PFSK-1 (cell line): Measurements from ENCODE around the gene C10orf67.

Experiments used
- FOXP2 ChIP-seq: optimal IDR thresholded peaks from 2 replicates; pipeline ENCODE3; 2011; ENCODE audit warnings: borderline replicate concordance, control low read depth, inconsistent platforms; ENCODE audit not compliant: insufficient read depth; ENCODE audit errors: extremely low read length, extremely low read depth
- POLR2AphosphoS5 ChIP-seq: IDR thresholded peaks from 2 replicates; pipeline ENCODE4 v1.6.1; 2012; ENCODE audit warnings: low read depth, mild to moderate bottlenecking, control low read depth, low read length, moderate library complexity
- REST ChIP-seq, 2 experiments: IDR thresholded peaks; 2 replicates each; pipeline versions ENCODE4 v1.6.1 to v1.8.0; 2011 to 2012; ENCODE audit warnings: low read depth in 2 of 2, low read length in 2 of 2, control low read depth in 1 of 2, inconsistent platforms in 1 of 2, mild to moderate bottlenecking in 1 of 2, moderate library complexity in 1 of 2; ENCODE audit not compliant: insufficient read depth in 1 of 2
- SIN3A ChIP-seq: IDR thresholded peaks from 2 replicates; pipeline ENCODE4 v1.6.1; 2012; ENCODE audit warnings: mild to moderate bottlenecking, low read length, moderate library complexity, borderline replicate concordance; ENCODE audit not compliant: insufficient read depth
- TAF1 ChIP-seq: IDR thresholded peaks from 2 replicates; pipeline ENCODE4 v1.6.1; 2012; ENCODE audit warnings: low read length, control low read depth, borderline replicate concordance; ENCODE audit not compliant: insufficient read depth

The C10orf67 gene

GRCh38 chr10:23367896-23368595 is 23.4 kb upstream of the C10orf67 start:
- no peak for TF ChIP-seq TAF1

- TF ChIP-seq REST (IDR thresholded peaks at IDR 0.05; ENCODE audit: insufficient read depth in 1 of 2, low read depth in 2 of 2, low read length in 2 of 2) = no peak
- no peak for TF ChIP-seq FOXP2
- TF ChIP-seq SIN3A = no peak
- TF ChIP-seq POLR2AphosphoS5 = no peak
- TF ChIP-seq TAF1 = no peak
These were observed 19.8 kb upstream of the C10orf67 start for GRCh38 chr10:23364378-23364777.

- no peak for TF ChIP-seq FOXP2
- no peak for TF ChIP-seq POLR2AphosphoS5
- TF ChIP-seq SIN3A = no peak
- TF ChIP-seq REST (IDR thresholded peaks at IDR 0.05; ENCODE audit: insufficient read depth in 1 of 2, low read depth in 2 of 2, low read length in 2 of 2) = no peak
- no peak for TF ChIP-seq TAF1
These were observed 19.2 kb upstream of the C10orf67 start for GRCh38 chr10:23363793-23364135.

GRCh38 chr10:23362879-23363792 is 18.5 kb upstream of the C10orf67 start:
- TF ChIP-seq SIN3A (no peak), TAF1 (no peak), REST (IDR thresholded peaks at IDR 0.05; ENCODE audit: insufficient read depth in 1 of 2, low read depth in 2 of 2, low read length in 2 of 2) (no peak), FOXP2 (no peak), POLR2AphosphoS5 (no peak)

- TF ChIP-seq SIN3A (no peak), REST (IDR thresholded peaks at IDR 0.05; ENCODE audit: insufficient read depth in 1 of 2, low read depth in 2 of 2, low read length in 2 of 2) (no peak), TAF1 (no peak), FOXP2 (no peak), POLR2AphosphoS5 (no peak)
These were observed 17.7 kb upstream of the C10orf67 start for GRCh38 chr10:23362069-23362830.
